Activated naive CD8-positive, alpha-beta T cell treated with anti-CD3 and anti-CD28 coated beads, Interleukin-2, amount 50 U/mL, for 16 hours (primary cell): ENCODE results near the gene MAZ.

Source experiments
- DNase-seq: peaks from one replicate; pipeline ENCODE4 v3.0.0-alpha.2; 2020; ENCODE audit warnings: low read depth, low spot score

Gene MAZ

GRCh38 chr16:29857133-29857760, 50.9 kb downstream of the MAZ start:
- DNase-seq = no peak

- DNase-seq = no peak
Measured at GRCh38 chr16:29858149-29858849, 52.0 kb downstream of the MAZ start.

GRCh38 chr16:29858974-29859373, 52.6 kb downstream of the MAZ start:
- no peak for DNase-seq

- DNase-seq = no peak
Measured at GRCh38 chr16:29860218-29860617, 53.9 kb downstream of the MAZ start.
